EL (cell line): ENCODE results near the gene KCNN3.
"Not testable (repeated sequence)": the region's sequence is repeated elsewhere in the genome, so short reads cannot be mapped to it uniquely, and the experiment has no call there.

Source experiments
- DNase-seq: peaks from one replicate; pipeline ENCODE4 v3.0.0-alpha.2; 2016

KCNN3 gene

DNA sequence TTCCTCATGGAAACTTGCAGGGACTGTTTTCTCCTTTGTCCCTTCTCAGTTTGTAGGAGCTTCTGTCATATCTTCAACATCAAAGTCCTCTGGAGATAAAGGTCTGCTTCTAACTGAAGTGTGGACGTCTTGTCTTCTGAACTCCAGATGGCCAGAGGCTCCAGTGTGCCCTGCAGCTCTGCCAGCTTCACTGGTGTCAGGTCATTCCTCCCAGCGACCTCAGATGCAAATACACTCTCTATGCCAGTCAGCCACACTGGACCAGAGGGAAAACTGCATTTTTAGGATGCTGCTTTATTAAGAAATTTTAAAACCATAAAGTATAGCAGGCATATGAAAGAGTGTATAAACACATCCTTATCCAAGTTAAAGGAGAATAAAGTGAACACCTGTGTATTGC, 183.6 kb downstream of the KCNN3 start:
- no peak for DNase-seq

DNA sequence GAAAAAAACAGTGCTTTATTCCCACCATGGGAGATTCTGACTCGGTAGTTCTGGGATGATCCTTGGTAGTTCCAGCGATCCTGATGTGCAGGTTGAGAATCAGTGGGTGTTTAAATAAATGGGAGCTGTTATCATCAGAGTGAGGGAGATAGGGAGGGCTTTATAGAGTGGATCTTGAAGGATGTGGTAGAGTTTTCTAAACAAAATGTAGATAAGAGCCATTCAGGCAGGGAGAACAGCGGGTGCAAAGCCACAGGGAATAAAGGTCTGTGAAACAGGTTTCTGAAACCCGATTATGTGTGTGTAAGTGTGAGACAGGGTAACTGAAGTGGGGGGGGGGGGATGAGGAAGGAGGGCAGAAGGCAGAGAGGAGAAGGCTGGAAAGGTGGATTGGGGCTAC, 186.3 kb downstream of the KCNN3 start:
- no peak for DNase-seq

DNA sequence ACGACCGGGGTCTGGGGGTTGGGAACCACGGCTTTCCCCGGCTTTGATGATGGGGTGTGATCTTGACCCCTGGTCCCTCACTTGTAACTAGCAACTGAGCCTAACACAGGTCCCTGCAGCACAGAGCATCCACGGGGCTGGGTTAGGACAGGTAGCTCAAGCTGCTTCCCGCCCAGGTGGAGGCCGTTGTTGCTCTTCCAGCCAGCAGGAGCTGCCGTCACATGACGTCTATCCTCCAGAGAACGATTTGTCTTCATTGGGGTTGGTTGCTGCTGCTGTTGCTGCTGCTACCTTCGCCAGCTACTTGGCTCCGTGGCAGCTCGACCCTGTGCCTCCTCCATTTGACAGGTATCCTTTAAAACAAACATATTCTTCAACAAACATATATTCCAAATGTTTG, 187.8 kb downstream of the KCNN3 start:
- DNase-seq: no peak

DNA sequence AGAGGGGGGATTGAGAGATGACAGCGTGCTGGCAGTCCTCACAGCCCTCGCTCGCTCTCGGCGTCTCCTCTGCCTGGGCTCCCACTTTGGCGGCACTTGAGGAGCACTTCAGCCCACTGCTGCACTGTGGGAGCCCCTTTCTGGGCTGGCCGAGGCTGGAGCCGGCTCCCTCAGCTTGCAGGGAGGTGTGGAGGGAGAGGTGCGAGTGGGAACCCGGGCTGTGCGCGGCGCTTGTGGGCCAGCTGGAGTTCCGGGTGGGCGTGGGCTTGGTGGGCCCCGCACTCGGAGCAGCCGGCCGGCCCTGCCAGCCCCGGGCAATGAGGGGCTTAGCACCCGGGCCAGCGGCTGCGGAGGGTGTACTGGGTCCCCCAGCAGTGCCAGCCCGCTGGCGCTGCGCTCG, 192.2 kb downstream of the KCNN3 start:
- not testable (repeated sequence) for DNase-seq

DNA sequence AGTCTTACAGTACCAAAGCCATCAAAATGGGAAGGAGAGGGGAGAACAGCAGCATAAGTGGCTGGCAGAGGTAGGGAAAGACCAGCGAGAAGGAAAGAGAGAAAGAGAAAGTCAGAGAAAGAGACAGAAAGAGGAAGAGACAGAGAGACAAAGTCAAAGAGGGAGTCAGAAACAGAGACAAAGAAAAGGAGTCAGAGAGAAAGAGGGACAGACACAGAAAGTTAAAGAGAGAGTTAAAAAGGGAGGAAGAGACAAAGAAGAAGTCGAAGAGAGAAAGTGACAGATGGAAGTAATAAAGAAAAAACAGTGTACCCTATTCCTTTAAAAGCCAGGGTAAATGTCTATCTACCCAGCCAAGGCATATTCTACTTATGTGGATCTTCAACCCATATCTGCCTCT, 193.2 kb downstream of the KCNN3 start:
- DNase-seq: not testable (repeated sequence)

DNA sequence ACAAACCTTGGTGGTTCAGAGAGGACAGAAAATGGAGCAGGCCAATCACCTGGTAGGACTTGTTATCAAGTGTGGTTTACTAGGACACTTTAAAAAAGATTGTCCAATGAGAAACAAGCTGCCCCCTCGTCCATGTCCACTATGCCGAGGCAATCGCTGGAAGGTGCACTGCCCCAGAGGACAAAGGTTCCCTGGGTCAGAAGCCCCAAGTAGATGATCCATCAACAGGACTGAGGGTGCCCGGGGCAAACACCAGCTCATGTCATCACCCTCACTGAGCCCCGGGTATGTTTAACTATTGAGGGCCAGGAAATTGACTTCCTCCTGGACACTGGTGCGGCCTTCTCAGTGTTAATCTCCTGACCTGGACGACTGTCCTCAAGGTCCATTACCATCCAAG, 195.6 kb downstream of the KCNN3 start:
- not testable (repeated sequence) for DNase-seq

DNA sequence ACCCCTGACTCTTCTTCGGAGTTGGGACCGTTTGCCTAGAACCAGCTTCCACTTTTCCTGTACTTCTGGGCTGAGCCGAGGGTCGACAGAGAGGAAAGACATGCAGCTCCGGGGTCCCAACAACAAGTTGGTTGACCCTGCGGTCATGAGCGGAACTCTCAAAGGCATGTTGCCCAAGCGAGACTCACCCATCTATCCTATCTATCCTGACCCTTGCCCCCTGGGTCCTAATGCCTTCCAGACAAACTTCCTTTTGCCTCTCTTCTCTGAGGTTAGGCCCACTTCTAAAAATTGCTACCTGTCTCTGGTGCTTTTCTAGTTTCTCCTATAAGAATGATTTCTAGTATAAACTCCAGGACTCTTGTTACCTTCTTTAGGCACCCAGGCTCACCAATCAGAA, 197.8 kb downstream of the KCNN3 start:
- DNase-seq: not testable (repeated sequence)

DNA sequence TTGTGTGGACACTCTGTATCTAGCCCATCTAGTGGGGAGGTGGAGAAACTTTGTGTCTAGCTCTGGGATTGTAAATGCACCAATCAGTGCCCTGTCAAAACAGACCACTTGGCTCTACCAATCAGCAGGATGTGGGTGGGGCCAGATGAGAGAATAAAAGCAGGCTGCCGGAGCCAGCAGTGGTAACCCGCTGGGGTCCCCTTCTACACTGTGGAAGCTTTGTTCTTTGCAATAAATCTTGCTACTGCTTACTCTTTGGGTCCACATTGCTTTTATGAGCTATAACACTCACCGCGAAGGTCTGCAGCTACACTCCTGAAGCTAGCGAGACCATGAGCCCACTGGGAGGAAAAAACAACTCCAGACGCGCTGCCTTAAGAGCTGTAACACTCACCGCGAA, 198.7 kb downstream of the KCNN3 start:
- DNase-seq: not testable (repeated sequence)

DNA sequence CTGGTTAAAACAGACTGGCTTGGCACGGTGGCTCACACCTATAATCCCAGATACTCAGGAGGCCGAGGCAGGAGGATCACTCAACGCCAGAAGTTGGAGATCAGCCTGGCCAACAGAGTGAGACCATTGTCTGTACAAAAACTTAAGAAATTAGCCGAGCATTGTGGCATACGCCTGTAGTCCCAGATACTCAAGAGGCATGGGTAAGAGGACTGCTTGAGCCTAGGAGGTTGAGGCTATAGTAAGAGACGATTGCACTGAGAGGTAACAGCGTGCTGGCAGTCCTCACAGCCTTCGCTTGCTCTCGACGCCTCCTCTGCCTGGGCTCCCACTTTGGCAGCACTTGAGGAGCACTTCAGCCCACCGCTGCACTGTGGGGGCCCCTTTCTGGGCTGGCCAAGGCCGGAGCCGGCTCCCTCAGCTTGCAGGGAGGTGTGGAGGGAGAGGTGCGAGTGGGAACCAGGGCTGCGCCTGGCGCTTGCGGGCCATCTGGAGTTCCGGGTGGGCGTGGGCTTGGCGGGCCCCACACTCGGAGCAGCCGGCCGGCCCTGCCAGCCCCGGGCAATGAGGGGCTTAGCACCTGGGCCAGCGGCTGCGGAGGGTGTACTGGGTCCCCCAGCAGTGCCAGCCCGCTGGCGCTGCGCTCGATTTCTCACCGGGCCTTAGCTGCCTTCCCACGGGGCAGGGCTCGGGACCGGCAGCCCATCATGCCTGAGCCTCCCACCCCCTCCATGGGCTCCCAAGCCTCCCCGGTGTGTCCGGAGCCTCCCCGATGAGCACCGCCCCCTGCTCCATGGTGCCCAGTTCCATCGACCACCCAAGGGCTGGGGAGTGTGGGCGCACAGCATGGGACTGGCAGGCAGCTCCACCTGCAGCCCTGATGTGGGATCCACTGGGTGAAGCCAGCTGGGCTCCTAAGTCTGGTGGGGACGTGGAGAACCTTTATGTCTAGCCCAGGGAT, 199.5 kb downstream of the KCNN3 start:
- not testable (repeated sequence) for DNase-seq

DNA sequence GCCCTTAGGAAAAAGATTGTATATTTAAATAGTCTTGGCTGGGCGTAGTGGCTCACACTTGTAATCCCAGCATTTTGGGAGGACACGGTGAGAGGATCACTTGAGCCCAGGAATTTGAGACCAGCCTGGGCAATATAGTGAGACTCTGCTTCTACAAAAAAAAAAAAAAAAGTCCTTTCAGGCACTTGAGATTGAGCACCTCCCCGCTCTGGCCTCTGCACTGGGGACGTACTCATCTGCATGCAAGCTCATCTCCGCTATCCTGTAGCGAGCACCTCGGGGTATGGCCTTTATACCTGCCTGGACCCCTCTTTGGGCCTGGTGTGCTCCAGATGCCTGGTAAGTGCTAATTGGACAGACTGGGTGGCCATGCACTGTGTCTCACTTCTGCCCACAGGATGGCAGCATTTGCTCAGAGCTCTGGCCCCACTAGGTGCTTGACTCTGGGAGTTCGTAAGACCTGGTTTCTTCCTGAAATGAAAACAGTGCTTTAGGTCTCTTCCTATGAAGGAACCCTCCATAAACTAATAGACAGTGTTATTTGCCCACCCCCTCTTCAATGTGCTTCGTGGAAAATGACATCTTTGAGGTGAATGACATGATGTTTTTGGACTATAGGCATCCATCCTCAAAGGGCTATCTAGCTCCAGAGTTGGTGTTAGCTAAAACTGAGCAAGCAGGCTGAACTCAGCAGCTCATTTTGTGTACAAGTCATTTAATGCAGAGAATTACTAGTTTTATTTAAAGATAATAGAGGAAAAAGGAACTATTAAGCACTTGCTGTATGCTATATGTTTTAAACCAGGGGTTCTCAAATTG, 200.4 kb downstream of the KCNN3 start:
- DNase-seq: peak; percentile 63

DNA sequence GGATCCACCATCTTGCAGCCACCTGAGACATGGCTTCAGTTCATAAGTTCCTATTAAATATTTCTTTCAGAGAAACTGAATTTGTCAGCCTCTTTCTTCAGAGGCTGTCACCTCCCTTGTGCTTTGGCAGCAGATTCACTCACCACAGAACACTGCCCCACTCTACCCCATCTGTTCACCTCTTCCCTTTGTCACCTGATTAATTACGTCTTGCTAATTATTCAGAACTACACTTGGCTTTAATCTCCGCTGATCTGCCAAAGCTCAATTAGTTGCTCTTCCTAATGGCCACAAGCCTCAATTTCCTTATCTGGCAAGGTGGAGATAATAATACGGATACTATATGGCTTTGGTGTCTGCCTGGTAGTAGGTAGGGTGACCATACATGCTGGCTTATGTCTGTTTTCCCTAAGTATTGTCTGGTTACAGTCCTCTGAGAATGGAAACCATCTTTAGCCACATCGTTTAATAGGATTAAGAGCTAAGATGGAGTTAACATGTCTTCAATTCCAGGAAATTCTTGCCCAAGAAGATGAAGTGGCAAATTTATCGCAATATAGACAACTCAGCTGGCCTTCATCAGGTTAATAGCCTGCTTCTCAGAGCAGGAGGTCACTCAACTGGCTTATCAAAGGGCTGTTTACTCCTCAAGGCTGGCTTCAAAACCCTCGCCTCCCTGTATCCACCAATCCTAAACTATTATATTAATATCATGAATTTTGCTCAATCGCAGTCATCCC, 203.9 kb downstream of the KCNN3 start:
- DNase-seq: no peak

DNA sequence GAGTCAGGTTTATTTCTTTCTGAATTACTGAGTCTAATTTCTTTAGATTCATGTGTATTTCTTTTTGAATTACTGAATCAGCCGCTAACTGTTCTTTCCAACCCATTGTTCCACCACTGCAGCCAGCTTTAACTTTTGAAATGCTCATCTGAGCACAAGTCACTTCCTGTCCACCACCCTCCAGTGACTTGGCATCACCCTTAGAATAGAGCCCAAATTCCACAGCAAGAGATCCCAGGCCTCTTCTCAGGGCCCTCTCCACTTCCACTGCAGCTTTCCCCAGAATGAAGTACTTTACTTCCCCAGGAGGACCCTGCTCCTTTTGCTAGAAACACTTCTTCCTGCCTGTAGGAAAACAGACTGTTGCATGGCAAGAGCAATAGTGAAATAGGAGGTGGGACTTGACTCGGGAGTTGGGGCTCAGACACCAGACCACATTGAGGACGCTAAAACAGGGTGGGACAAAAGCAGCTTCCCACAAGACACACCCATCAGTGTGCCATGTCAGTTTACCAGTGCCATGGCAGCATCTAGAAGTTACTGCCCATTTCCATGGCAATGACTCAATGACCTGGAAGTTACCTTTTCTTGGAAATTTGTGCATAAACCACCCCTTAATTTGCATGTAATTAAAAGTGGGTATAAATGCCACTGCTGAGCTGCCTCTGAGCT, 205.6 kb downstream of the KCNN3 start:
- DNase-seq: no peak

DNA sequence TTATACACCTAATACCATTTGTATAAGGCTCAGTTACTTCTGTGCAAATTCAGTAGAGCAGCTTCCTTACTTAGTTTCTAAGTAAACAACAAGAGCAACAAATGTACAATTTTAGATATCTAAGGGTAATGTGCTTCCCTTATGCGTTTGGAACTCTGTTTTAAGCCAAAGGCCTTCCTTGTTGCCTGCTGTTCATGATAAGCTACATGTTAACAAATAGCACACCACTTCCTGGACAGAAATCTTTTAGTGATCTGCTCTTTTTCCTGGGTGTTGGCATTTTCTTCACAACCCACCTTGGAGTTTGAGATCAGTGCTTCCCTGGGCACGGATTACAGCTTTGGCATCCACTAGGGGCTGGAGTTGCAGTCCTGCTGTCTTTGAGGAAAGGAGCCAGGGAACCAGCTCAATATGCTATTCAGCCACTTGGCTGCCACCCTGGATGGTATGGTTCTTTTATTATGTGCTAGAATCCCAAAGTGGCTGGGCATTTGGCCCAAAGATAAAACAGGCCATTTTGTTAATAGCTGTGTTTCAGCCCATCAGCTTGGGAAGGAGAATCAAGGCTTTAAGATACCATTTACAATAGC, 206.5 kb downstream of the KCNN3 start:
- DNase-seq: no peak

DNA sequence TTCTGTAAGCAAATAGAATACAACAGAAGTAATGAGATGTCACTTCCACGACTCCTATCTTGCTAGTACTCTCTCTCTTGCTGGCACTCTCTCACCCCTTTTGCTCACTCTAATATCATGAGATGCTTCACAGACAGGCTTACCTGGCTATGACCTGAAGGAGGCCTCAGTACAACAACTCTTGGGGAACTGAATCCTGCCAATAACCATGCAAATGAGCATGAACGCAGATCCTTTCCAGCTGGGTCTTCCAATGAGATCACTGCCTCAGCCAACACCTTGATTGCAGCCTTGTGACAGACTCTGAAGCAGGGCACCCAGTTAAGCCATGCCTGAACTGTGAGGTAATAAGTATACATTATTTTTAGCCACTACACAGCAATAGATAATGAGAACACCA, 209.0 kb downstream of the KCNN3 start:
- no peak for DNase-seq

DNA sequence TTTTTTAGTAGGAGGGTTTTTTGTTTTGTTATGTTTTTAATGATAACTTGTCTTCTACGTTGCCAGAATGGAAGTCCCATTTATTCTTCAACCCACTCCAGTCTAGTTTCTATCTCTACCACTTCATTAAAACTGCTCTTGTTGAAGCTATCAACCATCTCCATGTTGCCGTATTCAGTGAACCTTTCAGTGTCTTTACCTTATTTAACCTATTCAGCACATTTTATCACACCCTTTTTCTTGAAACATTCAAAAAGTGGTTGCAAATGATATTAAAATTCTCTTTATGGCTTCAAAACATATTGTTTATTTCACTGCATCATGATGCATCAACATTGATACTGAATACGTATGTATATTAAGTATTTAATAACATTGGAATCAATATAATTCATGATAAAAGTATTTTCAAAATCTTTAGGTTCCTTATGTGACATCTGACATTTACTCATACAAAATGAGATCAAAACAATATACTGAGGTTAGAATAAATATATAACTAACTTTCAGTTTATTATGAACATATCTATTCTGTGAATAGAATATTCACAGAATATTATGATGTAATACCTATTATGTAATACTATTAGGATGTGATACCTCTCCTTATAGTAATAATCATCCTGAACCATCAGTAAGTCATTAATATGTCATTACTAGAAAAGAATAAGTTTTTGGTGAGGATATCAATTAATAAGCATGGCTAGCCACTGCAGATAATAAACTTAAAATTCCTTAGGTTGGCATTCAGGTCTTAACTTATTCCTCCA, 210.1 kb downstream of the KCNN3 start:
- DNase-seq: no peak

DNA sequence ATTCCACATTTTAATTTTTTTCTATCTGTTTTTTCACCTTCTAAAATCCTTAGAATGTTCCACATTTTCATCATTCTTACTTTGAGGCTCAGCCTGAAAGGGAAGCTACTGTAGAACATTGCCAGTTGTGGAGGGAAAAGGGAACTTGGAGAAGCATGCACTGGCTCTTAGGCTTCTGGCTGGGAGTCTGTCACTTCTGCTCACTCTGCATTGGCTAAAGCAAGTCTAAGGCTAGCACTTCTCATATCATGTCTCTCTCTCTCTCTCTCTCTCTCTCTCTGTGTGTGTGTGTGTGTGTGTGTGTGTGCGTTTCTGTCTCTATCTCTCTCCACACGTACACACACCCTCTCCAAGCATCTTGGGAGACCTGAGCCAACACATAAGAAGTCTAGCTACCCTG, 212.5 kb downstream of the KCNN3 start:
- no peak for DNase-seq

DNA sequence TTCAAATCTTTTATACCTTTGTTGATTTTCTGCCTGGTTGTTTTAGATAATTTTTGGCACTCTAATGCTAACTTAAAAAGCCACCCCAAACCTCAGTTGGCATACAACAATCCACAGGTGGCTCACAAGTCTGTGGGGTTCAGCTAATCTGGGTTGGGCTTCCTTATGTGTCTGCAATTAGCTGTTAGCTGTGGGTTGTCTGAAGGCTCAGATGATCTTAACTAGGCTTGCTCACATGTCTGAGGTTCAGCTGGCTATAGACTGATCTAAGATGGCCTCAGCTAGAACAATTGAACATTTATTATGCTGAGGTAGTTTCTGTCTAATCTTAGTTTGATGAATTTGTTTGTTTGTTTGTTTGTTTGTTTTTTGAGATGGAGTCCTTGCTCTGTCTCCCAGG, 217.2 kb downstream of the KCNN3 start:
- DNase-seq: no peak
